NCI-H2081 treated with DMSO at 0.1 percent for 48 hours (cell line): Measurements from ENCODE around the gene ANKS1A.
"Not testable (repeated sequence)": the region's sequence is repeated elsewhere in the genome, so short reads cannot be mapped to it uniquely, and the experiment has no call there.

Source experiments
- DNase-seq: peaks from one replicate; lab custom pipeline; 2025; lab: John Stamatoyannopoulos, UW

ANKS1A gene

GRCh38 chr6:34884073-34884472, 5.0 kb upstream of the ANKS1A start:
- not testable (repeated sequence) for DNase-seq

- DNase-seq, result no peak
These were observed 4.1 kb upstream of the ANKS1A start for GRCh38 chr6:34884996-34885395.

GRCh38 chr6:34885837-34886236, 3.2 kb upstream of the ANKS1A start:
- DNase-seq, result not testable (repeated sequence)

- DNase-seq, result peak; percentile 24
These were observed 1.1 kb upstream of the ANKS1A start, which contains the start of gene TAF11 for GRCh38 chr6:34887753-34888513. TAF11 (minus strand) TSS chr6:34888042; CDS start chr6:34887957, 85 bp downstream.

- DNase-seq, result no peak
These were observed 570 bp upstream of the ANKS1A start for GRCh38 chr6:34888514-34888856.

GRCh38 chr6:34890533-34890925, 1.5 kb downstream of the ANKS1A start:
- DNase-seq, result no peak

GRCh38 chr6:34891296-34891695, 2.2 kb downstream of the ANKS1A start:
- DNase-seq, result no peak

- no peak for DNase-seq
These were observed 5.6 kb downstream of the ANKS1A start for GRCh38 chr6:34894693-34895092.

GRCh38 chr6:34897130-34897529, 8.1 kb downstream of the ANKS1A start:
- DNase-seq, result no peak

- no peak for DNase-seq
These were observed 8.7 kb downstream of the ANKS1A start for GRCh38 chr6:34897716-34898115.

GRCh38 chr6:34899748-34900147, 10.7 kb downstream of the ANKS1A start:
- not testable (repeated sequence) for DNase-seq

- DNase-seq, result no peak
These were observed 11.4 kb downstream of the ANKS1A start for GRCh38 chr6:34900321-34901031.

- no peak for DNase-seq
These were observed 12.9 kb downstream of the ANKS1A start for GRCh38 chr6:34901930-34902329.

GRCh38 chr6:34904990-34905613, 16.0 kb downstream of the ANKS1A start:
- DNase-seq, result no peak

GRCh38 chr6:34906826-34907225, 17.8 kb downstream of the ANKS1A start:
- DNase-seq, result no peak

- DNase-seq, result no peak
These were observed 19.1 kb downstream of the ANKS1A start for GRCh38 chr6:34908194-34908593.

- no peak for DNase-seq
These were observed 20.3 kb downstream of the ANKS1A start for GRCh38 chr6:34909320-34909883.

GRCh38 chr6:34911822-34912221, 22.8 kb downstream of the ANKS1A start:
- DNase-seq, result no peak

GRCh38 chr6:34912715-34913464, 23.8 kb downstream of the ANKS1A start:
- no peak for DNase-seq

GRCh38 chr6:34914358-34914757, 25.3 kb downstream of the ANKS1A start:
- no peak for DNase-seq

- no peak for DNase-seq
These were observed 27.4 kb downstream of the ANKS1A start for GRCh38 chr6:34916348-34916967.
